Endothelial cell of umbilical vein (primary cell): Measurements from ENCODE around the gene VMP1. TPM values are rescaled to one million over a fixed set of nuclear protein-coding genes. Genes with fewer than 3 reads are reported as not detected.
A peak's percentile ranks its signal among the peaks of the same experiment; 100 is the strongest.

Experiments used
- BruUV-seq: library from RNA; stranded (reverse); fragments of 400-500 nt; replicated peaks from 2 replicates; lab custom pipeline; 2021; lab: Mats Ljungman, UMichigan
- CTCF ChIA-PET: fragments of 300-600, 350-600 bp; sonication (Branson Sonifier 250); formaldehyde crosslinking; loops from one replicate; lab custom pipeline; 2021; ENCODE audit warnings: antibody characterized with exemption, inconsistent platforms; lab: Charles Lee
- POLR2A ChIA-PET: fragments of 300-600, 350-600 bp; sonication (Branson Sonifier 250); formaldehyde crosslinking; loops from one replicate; lab custom pipeline; 2021; ENCODE audit warnings: antibody characterized with exemption, inconsistent platforms; lab: Charles Lee
- DNase-seq: peaks from one replicate; pipeline ENCODE4 v3.0.0-alpha.2; 2011; ENCODE audit warnings: low read depth, low spot score
- FAIRE-seq: peaks from 2 replicates; lab custom pipeline; 2011; peaks lifted over from hg19 to GRCh38; lab: Jason Lieb, UNC
- H2AFZ ChIP-seq: 2 replicates; pipeline ENCODE4 v1.6.0; 2012; ENCODE audit warnings: low read depth, low read length, control low read depth, inconsistent platforms
- H3K27ac ChIP-seq: 2 replicates; pipeline ENCODE4 v1.5.1; 2011; ENCODE audit warnings: low read depth, mild to moderate bottlenecking, control low read depth, low read length, moderate library complexity; ENCODE audit not compliant: insufficient read depth
- H3K27me3 ChIP-seq, 2 experiments: 2 replicates each; pipeline versions ENCODE4 v1.6.0 to v1.6.1; 2011; ENCODE audit warnings: low read length in 2 of 2, mixed read lengths in 1 of 2; ENCODE audit not compliant: control insufficient read depth in 2 of 2, insufficient read depth in 2 of 2
- H3K36me3 ChIP-seq, 2 experiments: 2 replicates in 1 of 2; 3 replicates in 1 of 2; pipeline ENCODE4 v1.5.1; 2011; ENCODE audit warnings: low read length in 2 of 2, mild to moderate bottlenecking in 1 of 2, moderate library complexity in 1 of 2; ENCODE audit not compliant: control insufficient read depth in 2 of 2, insufficient read depth in 2 of 2; ENCODE audit errors: extremely low read depth in 1 of 2
- H3K4me1 ChIP-seq: 3 replicates; pipeline ENCODE4 v1.5.1; 2011; ENCODE audit warnings: mild to moderate bottlenecking, low read length; ENCODE audit not compliant: control insufficient read depth, insufficient read depth; ENCODE audit errors: extremely low read depth
- H3K4me2 ChIP-seq: 2 replicates; pipeline ENCODE4 v1.6.1; 2011; ENCODE audit warnings: low read length, control low read depth, mixed read lengths; ENCODE audit not compliant: insufficient read depth
- H3K4me3 ChIP-seq, 3 experiments: fragments of 200-600 bp in 1 of 3; sonication (generic), shearing (Covaris generic) in 1 of 3; replicated peaks in 1 of 3; 2 replicates each; pipeline ENCODE4 v1.5.1; 2011 to 2016; ENCODE audit warnings: control low read depth in 3 of 3, low read length in 3 of 3, mild to moderate bottlenecking in 2 of 3, inconsistent platforms in 1 of 3, low read depth in 1 of 3, moderate library complexity in 1 of 3; ENCODE audit not compliant: insufficient read depth in 1 of 3
- H3K79me2 ChIP-seq: 2 replicates; pipeline ENCODE4 v1.6.0; 2012; ENCODE audit warnings: low read length, inconsistent platforms; ENCODE audit not compliant: control insufficient read depth, insufficient read depth
- H3K9ac ChIP-seq: replicated peaks from 2 replicates; pipeline ENCODE3; 2011; ENCODE audit warnings: low read length, control low read depth; ENCODE audit not compliant: insufficient read depth; ENCODE audit errors: extremely low read depth
- H3K9me1 ChIP-seq: replicated peaks from 3 replicates; pipeline ENCODE4 v1.6.0; 2011; ENCODE audit warnings: mild to moderate bottlenecking, low read length; ENCODE audit not compliant: control insufficient read depth, insufficient read depth; ENCODE audit errors: extremely low read depth
- H3K9me3 ChIP-seq: replicated peaks from 2 replicates; pipeline ENCODE4 v1.5.1; 2012; ENCODE audit warnings: low read length, inconsistent platforms; ENCODE audit not compliant: control insufficient read depth, insufficient read depth
- H4K20me1 ChIP-seq: replicated peaks from 2 replicates; pipeline ENCODE3; 2011; ENCODE audit warnings: mild to moderate bottlenecking, low read length; ENCODE audit not compliant: control insufficient read depth, insufficient read depth; ENCODE audit errors: extremely low read depth
- CTCF ChIP-seq, 2 donors: IDR thresholded peaks; 1 replicate in 1 of 2; 2 replicates in 1 of 2; pipeline ENCODE4 v1.5.1; 2011; ENCODE audit warnings: low read length in 2 of 2, mild to moderate bottlenecking in 2 of 2, moderate library complexity in 2 of 2, control low read depth in 1 of 2, inconsistent platforms in 1 of 2, low read depth in 1 of 2; ENCODE audit not compliant: insufficient read depth in 1 of 2; ENCODE audit errors: extremely low read depth in 1 of 2
- EZH2 ChIP-seq: IDR thresholded peaks from 2 replicates; pipeline ENCODE4 v1.6.1; 2012; ENCODE audit warnings: borderline replicate concordance, low read depth, mild to moderate bottlenecking, moderate library complexity, low read length, inconsistent platforms; ENCODE audit not compliant: severe bottlenecking
- FOS ChIP-seq: IDR thresholded peaks from 2 replicates; pipeline ENCODE4 v1.6.1; 2011; ENCODE audit warnings: mild to moderate bottlenecking, low read length, moderate library complexity, borderline replicate concordance; ENCODE audit not compliant: insufficient read depth
- GATA2 ChIP-seq: IDR thresholded peaks from 2 replicates; pipeline ENCODE4 v1.7.0; 2011; ENCODE audit warnings: low read depth, mild to moderate bottlenecking, moderate library complexity, mixed read lengths, low read length; ENCODE audit not compliant: insufficient read length, insufficient read depth
- JUN ChIP-seq: IDR thresholded peaks from 2 replicates; pipeline ENCODE4 v1.6.1; 2011; ENCODE audit warnings: borderline replicate concordance, low read depth; ENCODE audit not compliant: insufficient read length, insufficient read depth
- MAX ChIP-seq: IDR thresholded peaks from 2 replicates; pipeline ENCODE4 v1.6.1; 2011; ENCODE audit not compliant: insufficient read depth, insufficient read length
- MYC ChIP-seq: IDR thresholded peaks from one replicate; pipeline ENCODE4 v1.6.1; 2011; ENCODE audit warnings: mild to moderate bottlenecking, low read depth, low read length
- POLR2A ChIP-seq: IDR thresholded peaks from 2 replicates; pipeline ENCODE4 v1.6.1; 2012; ENCODE audit warnings: low read depth, mild to moderate bottlenecking, control low read depth, low read length
- POLR2AphosphoS5 ChIP-seq: IDR thresholded peaks from 2 replicates; pipeline ENCODE4 v1.6.1; 2012; ENCODE audit warnings: low read depth, mild to moderate bottlenecking, control low read depth, low read length, moderate library complexity; ENCODE audit not compliant: insufficient read depth
- dilution Hi-C: fragments of 300-500 bp; cut with MboI; formaldehyde crosslinking; loops from one replicate; pipeline ENCODE4 v1.15.0; 2019; ENCODE audit warnings: low sequenced_read_pairs; ENCODE audit not compliant: extremely low pct_ligation_motif_present
- intact Hi-C: fragments of 100-400 bp; cut with micrococcal nuclease; formaldehyde crosslinking; loops from one replicate; pipeline ENCODE4 v1.10.0; 2022
- polyA plus RNA-seq, 4 experiments: library from polyadenylated mRNA; depleted of rRNA in 3 of 4; stranded (reverse) in 3 of 4; unstranded in 1 of 4; fragments of >200 nt; gene quantifications; 2 replicates each; pipeline versions ENCODE4 v1.2.1 to v1.2.3, GENCODE V29; 2011 to 2012; ENCODE audit warnings: missing spikeins in 1 of 4
- total RNA-seq: library from RNA; stranded (reverse); gene quantifications from 2 replicates; pipeline ENCODE4 v1.2.3, GENCODE V29; 2021

Gene VMP1
- total and polyA plus RNA-seq, 2 donors (not counting 3 experiments of a cell fraction or from before 2014, with no cell fraction given), result 138 to 270 TPM

GRCh38 chr17:59869941-59870218, 162.4 kb downstream of the VMP1 start:
- no peak overlapping the region for H3K9ac ChIP-seq
- dilution Hi-C loops (loop anchor here (10.0 kb wide), 1 partner anchor 125 kb away; no protein-coding TSS in a partner anchor), intact Hi-C loops (loop anchor here (10.0 kb wide), 1 partner anchor 165 kb away; no protein-coding TSS in a partner anchor)
- no TSS peak for BruUV-seq
- H3K79me2 ChIP-seq, result no peaks in the 10 kb centered on the region
- no peak overlapping the region for H3K4me3 ChIP-seq
- no peak overlapping the region for H2AFZ ChIP-seq
- no peak overlapping the region for H3K27ac ChIP-seq
- FAIRE-seq, result peak; percentile 59
- H3K27me3 ChIP-seq, result no peaks in the 10 kb centered on the region
- H3K36me3 ChIP-seq, result peaks cover 0 to 2% of the 10 kb centered on the region in 2 experiments
- CTCF ChIA-PET, result interaction anchor here (0.6 to 2.4 kb wide), 6 partner anchors 9 to 118 kb away, joined by 3 to 6 read pairs (median 3); no protein-coding TSS in a partner anchor
- H3K4me2 ChIP-seq, result no peak overlapping the region
- DNase-seq, result no peak
- POLR2A ChIA-PET, result no interaction called here
- no peaks in the 10 kb centered on the region for H3K4me1 ChIP-seq
- no peaks in the 10 kb centered on the region for H3K9me3 ChIP-seq
- TF ChIP-seq POLR2AphosphoS5, result no peak
- TF ChIP-seq JUN, result no peak
- TF ChIP-seq MAX, result no peak
- no peak for TF ChIP-seq EZH2
- no peak for TF ChIP-seq CTCF (IDR thresholded peaks at IDR 0.05; ENCODE audit: extremely low read depth in 1 of 2, insufficient read depth in 1 of 2, low read depth in 1 of 2, low read length in 2 of 2)
- TF ChIP-seq POLR2A, result no peak
- TF ChIP-seq GATA2, result no peak
- no peak for TF ChIP-seq MYC
- TF ChIP-seq FOS, result no peak
- H4K20me1 ChIP-seq, result no peaks in the 10 kb centered on the region
- no peaks in the 10 kb centered on the region for H3K9me1 ChIP-seq
